OCI-LY7 (cell line): ENCODE measurements around the gene FAM9A. TPM values are rescaled to one million over a fixed set of nuclear protein-coding genes. Genes with fewer than 3 reads are reported as not detected.

Source experiments
- BruUV-seq: library from RNA; stranded (reverse); fragments of 400-500 nt; replicated peaks from 2 replicates; lab custom pipeline; 2021; lab: Mats Ljungman, UMichigan
- CTCF ChIA-PET: fragments of 300-600 bp; sonication (Branson Sonifier 250); formaldehyde crosslinking; loops from one replicate; lab custom pipeline; 2022; ENCODE audit warnings: antibody characterized with exemption; ENCODE audit not compliant: unreplicated experiment; lab: Charles Lee
- POLR2A ChIA-PET: fragments of 300-600 bp; sonication (Branson Sonifier 250); formaldehyde crosslinking; loops from one replicate; lab custom pipeline; 2022; ENCODE audit warnings: antibody characterized with exemption; lab: Charles Lee
- DNase-seq: peaks from one replicate; pipeline ENCODE4 v3.0.0-alpha.2; 2015; ENCODE audit warnings: low spot score
- H2AFZ ChIP-seq: fragments of 200-600 bp; sonication (generic), shearing (Covaris generic); 2 replicates; pipeline ENCODE4 v1.6.1; 2014; ENCODE audit warnings: mild to moderate bottlenecking, antibody characterized with exemption, low read length, moderate library complexity
- H3K27ac ChIP-seq: fragments of 200-600 bp; sonication (generic); 2 replicates; pipeline ENCODE4 v1.5.1; 2014; ENCODE audit warnings: mixed run types, low read depth, mild to moderate bottlenecking, moderate library complexity, low read length, inconsistent platforms; ENCODE audit not compliant: poor library complexity, severe bottlenecking
- H3K36me3 ChIP-seq: fragments of 200-600 bp; sonication (generic); 2 replicates; pipeline ENCODE4 v1.6.1; 2014; ENCODE audit warnings: mild to moderate bottlenecking, antibody characterized with exemption, low read length, moderate library complexity, mixed read lengths; ENCODE audit not compliant: insufficient read depth
- H3K4me1 ChIP-seq: fragments of 200-600 bp; sonication (generic); 2 replicates; pipeline ENCODE4 v1.5.1; 2014; ENCODE audit warnings: mild to moderate bottlenecking, low read length; ENCODE audit not compliant: insufficient read depth, poor library complexity, severe bottlenecking
- H3K4me2 ChIP-seq: fragments of 200-600 bp; sonication (generic); 2 replicates; pipeline ENCODE4 v1.6.1; 2014; ENCODE audit warnings: mild to moderate bottlenecking, low read length
- H3K4me3 ChIP-seq: fragments of 200-600 bp; sonication (generic); 2 replicates; pipeline ENCODE4 v1.5.1; 2014; ENCODE audit warnings: mild to moderate bottlenecking, low read depth, low read length; ENCODE audit not compliant: poor library complexity, severe bottlenecking
- H3K79me2 ChIP-seq: fragments of 200-600 bp; sonication (generic); 2 replicates; pipeline ENCODE4 v1.6.1; 2016; ENCODE audit warnings: low read depth, mild to moderate bottlenecking, low read length, moderate library complexity, mixed read lengths; ENCODE audit not compliant: insufficient read depth
- H3K9me2 ChIP-seq: fragments of 200-600 bp; sonication (generic); 2 replicates; pipeline ENCODE4 v1.6.1; 2016; ENCODE audit warnings: mild to moderate bottlenecking, low read length, mixed read lengths; ENCODE audit not compliant: insufficient read depth
- H3K9me3 ChIP-seq: fragments of 200-600 bp; sonication (generic); 2 replicates; pipeline ENCODE4 v1.6.1; 2014; ENCODE audit warnings: mild to moderate bottlenecking, mixed run types, low read length, mixed read lengths
- H4K20me1 ChIP-seq: fragments of 200-600 bp; sonication (generic); 2 replicates; pipeline ENCODE4 v1.6.1; 2014; ENCODE audit warnings: mild to moderate bottlenecking, antibody characterized with exemption, low read length, moderate library complexity, mixed read lengths; ENCODE audit not compliant: insufficient read depth
- EZH2phosphoT487 ChIP-seq: fragments of 200-600 bp; sonication (generic); IDR thresholded peaks from 2 replicates; pipeline ENCODE4 v1.6.1; 2018; ENCODE audit warnings: low read depth, borderline replicate concordance, mild to moderate bottlenecking, mixed run types, antibody characterized with exemption, low read length, moderate library complexity, mixed read lengths
- intact Hi-C: fragments of 100-400 bp; cut with micrococcal nuclease; formaldehyde crosslinking; loops from one replicate; pipeline ENCODE4 v1.10.0; 2022; ENCODE audit not compliant: unreplicated experiment
- total RNA-seq, 2 experiments: library from RNA; depleted of rRNA in 1 of 2; stranded (reverse); fragments of >200 nt in 1 of 2; shearing (Covaris generic) in 1 of 2; gene quantifications; 2 replicates each; pipeline ENCODE4 v1.2.3, GENCODE V29; 2014 to 2022
- TF ChIP-seq, protein P1 (sequence below): fragments of 200-600 bp; sonication (generic); conservative IDR thresholded peaks from 2 replicates; pipeline ENCODE4 v1.5.1; 2014; ENCODE audit warnings: mild to moderate bottlenecking, antibody characterized with exemption, low read length, moderate library complexity, mixed read lengths

FAM9A gene
- total RNA-seq, 2 experiments from 2014 or later = not detected

DNA sequence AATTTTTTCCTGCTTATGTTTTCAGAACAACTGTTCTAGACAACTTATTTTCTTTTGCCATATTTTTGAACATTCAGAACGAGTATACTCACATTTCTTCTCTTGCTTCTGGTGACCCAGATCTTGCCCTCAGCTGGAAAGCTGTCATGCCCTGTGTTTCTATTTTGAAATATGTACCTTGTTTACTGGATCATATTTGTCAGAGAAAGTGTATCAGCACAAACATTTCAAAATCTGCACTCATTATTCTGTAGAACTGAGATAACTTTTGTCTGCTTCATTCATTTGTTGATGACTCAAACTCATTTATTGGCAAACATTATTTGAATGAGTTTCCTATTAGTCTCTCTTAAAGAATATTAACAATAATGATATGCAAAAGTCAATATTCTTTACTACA, 46.2 kb upstream of the FAM9A start:
- Histone ChIP-seq H3K4me2 (no peak overlapping the region), H3K27ac (no peak overlapping the region), H3K36me3 (no peaks in the 10 kb centered on the region), H3K4me3 (no peak overlapping the region), H4K20me1 (no peaks in the 10 kb centered on the region), H3K9me2 (no peaks in the 10 kb centered on the region), H3K9me3 (no peaks in the 10 kb centered on the region), H3K4me1 (no peaks in the 10 kb centered on the region), H3K79me2 (no peaks in the 10 kb centered on the region), H2AFZ (no peak overlapping the region)
- intact Hi-C loops = no loop called here
- no peak for TF ChIP-seq EZH2phosphoT487
- TF ChIP-seq, protein P1, sequence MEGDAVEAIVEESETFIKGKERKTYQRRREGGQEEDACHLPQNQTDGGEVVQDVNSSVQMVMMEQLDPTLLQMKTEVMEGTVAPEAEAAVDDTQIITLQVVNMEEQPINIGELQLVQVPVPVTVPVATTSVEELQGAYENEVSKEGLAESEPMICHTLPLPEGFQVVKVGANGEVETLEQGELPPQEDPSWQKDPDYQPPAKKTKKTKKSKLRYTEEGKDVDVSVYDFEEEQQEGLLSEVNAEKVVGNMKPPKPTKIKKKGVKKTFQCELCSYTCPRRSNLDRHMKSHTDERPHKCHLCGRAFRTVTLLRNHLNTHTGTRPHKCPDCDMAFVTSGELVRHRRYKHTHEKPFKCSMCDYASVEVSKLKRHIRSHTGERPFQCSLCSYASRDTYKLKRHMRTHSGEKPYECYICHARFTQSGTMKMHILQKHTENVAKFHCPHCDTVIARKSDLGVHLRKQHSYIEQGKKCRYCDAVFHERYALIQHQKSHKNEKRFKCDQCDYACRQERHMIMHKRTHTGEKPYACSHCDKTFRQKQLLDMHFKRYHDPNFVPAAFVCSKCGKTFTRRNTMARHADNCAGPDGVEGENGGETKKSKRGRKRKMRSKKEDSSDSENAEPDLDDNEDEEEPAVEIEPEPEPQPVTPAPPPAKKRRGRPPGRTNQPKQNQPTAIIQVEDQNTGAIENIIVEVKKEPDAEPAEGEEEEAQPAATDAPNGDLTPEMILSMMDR = no peak
- ChIA-PET CTCF (no interaction called here), POLR2A (no interaction called here)
- no peak for DNase-seq
- no TSS peak for BruUV-seq

- DNase-seq = no peak
- Histone ChIP-seq H3K4me2 (no peak overlapping the region), H3K9me2 (no peaks in the 10 kb centered on the region), H3K27ac (no peak overlapping the region), H3K9me3 (no peaks in the 10 kb centered on the region), H2AFZ (no peak overlapping the region), H3K4me1 (no peaks in the 10 kb centered on the region), H3K79me2 (no peaks in the 10 kb centered on the region), H4K20me1 (no peaks in the 10 kb centered on the region), H3K4me3 (no peak overlapping the region), H3K36me3 (no peaks in the 10 kb centered on the region)
- intact Hi-C loops = no loop called here
- no TSS peak for BruUV-seq
- TF ChIP-seq, protein P1 = no peak
- TF ChIP-seq EZH2phosphoT487 = no peak
- ChIA-PET POLR2A (no interaction called here), CTCF (no interaction called here)
These were observed 45.1 kb upstream of the FAM9A start for GRCh38 chrX:8846266-8846665.

DNA sequence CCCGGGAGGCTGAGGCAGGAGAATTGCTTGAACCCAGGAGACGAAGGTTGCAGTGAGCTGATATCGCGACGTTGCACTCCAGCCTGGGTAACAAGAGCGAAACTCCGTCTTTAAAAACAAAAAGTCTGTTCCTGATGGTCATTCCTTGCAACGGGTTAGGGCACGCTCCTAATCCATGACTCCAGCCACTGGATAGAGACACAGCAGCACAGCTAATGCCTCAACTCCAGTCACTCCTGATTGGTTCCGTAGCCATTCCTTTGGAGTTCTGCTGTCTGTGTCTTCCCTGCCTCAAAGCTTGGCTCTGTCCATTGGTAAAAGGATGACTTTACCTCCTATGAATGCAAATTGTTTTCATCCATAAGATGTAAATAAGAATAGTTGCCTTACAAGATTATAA, 44.3 kb upstream of the FAM9A start:
- POLR2A ChIA-PET = no interaction called here

More for the DNA sequence above, 44.3 kb upstream of the FAM9A start:
- BruUV-seq = no TSS peak
- Histone ChIP-seq H3K9me2 (no peaks in the 10 kb centered on the region), H3K27ac (no peak overlapping the region), H3K4me2 (no peak overlapping the region), H3K9me3 (no peaks in the 10 kb centered on the region), H2AFZ (no peak overlapping the region), H3K36me3 (no peaks in the 10 kb centered on the region), H4K20me1 (no peaks in the 10 kb centered on the region), H3K4me1 (no peaks in the 10 kb centered on the region), H3K79me2 (no peaks in the 10 kb centered on the region), H3K4me3 (no peak overlapping the region)
- TF ChIP-seq EZH2phosphoT487 = no peak
- TF ChIP-seq, protein P1 = no peak
- CTCF ChIA-PET = no interaction called here
- DNase-seq = no peak
- intact Hi-C loops = no loop called here
